PFSK-1 (cell line): Measurements from ENCODE around the gene CERS6.

ENCODE experiments used
- POLR2AphosphoS5 ChIP-seq: IDR thresholded peaks from 2 replicates; pipeline ENCODE4 v1.6.1; 2012; ENCODE audit warnings: low read depth, mild to moderate bottlenecking, control low read depth, low read length, moderate library complexity
- REST ChIP-seq, 2 experiments: IDR thresholded peaks; 2 replicates each; pipeline versions ENCODE4 v1.6.1 to v1.8.0; 2011 to 2012; ENCODE audit warnings: low read depth in 2 of 2, low read length in 2 of 2, control low read depth in 1 of 2, inconsistent platforms in 1 of 2, mild to moderate bottlenecking in 1 of 2, moderate library complexity in 1 of 2; ENCODE audit not compliant: insufficient read depth in 1 of 2

- TF ChIP-seq REST (IDR thresholded peaks at IDR 0.05; ENCODE audit: insufficient read depth in 1 of 2, low read depth in 2 of 2, low read length in 2 of 2) (no peak), POLR2AphosphoS5 (no peak)
Measured at GRCh38 chr2:168789776-168790175, 333.7 kb downstream of the CERS6 start.
